H1 (cell line): ENCODE results near the gene RGS6. TPM values are rescaled to one million over a fixed set of nuclear protein-coding genes. Genes with fewer than 3 reads are reported as not detected.

Experiments
- CEBPB ChIP-seq: IDR thresholded peaks from 2 replicates; pipeline ENCODE4 v1.6.1; 2012; ENCODE audit warnings: low read depth, low read length
- FOSL1 ChIP-seq: IDR thresholded peaks from 2 replicates; pipeline ENCODE4 v1.6.1; 2011; ENCODE audit warnings: mild to moderate bottlenecking, low read depth, low read length, moderate library complexity; ENCODE audit not compliant: insufficient read depth
- GTF2F1 ChIP-seq: IDR thresholded peaks from 2 replicates; pipeline ENCODE4 v1.6.1; 2012; ENCODE audit warnings: low read depth, low read length, improper control_type of control experiment, borderline replicate concordance
- HDAC6 ChIP-seq: IDR thresholded peaks from one replicate; pipeline ENCODE4 v1.7.1; 2012; ENCODE audit warnings: low read depth, mild to moderate bottlenecking, inconsistent platforms, low read length, moderate library complexity
- JUND ChIP-seq: IDR thresholded peaks from 2 replicates; pipeline ENCODE4 v1.6.1; 2011; ENCODE audit warnings: mild to moderate bottlenecking, improper control_type of control experiment, low read length
- SP1 ChIP-seq: IDR thresholded peaks from 2 replicates; pipeline ENCODE4 v1.6.1; 2011; ENCODE audit warnings: low read depth, low read length
- TAF7 ChIP-seq: optimal IDR thresholded peaks from 2 replicates; pipeline ENCODE3; 2011; ENCODE audit warnings: low read depth, mild to moderate bottlenecking, inconsistent platforms, low read length, moderate library complexity, borderline replicate concordance
- TCF12 ChIP-seq: IDR thresholded peaks from 2 replicates; pipeline ENCODE4 v1.6.1; 2011; ENCODE audit warnings: low read depth, mild to moderate bottlenecking, low read length
- YY1 ChIP-seq: IDR thresholded peaks from 2 replicates; pipeline ENCODE4 v1.6.1; 2011; ENCODE audit warnings: low read depth, mild to moderate bottlenecking, low read length
- ZNF274 ChIP-seq: IDR thresholded peaks from 2 replicates; pipeline ENCODE4 v1.7.0; 2012; ENCODE audit warnings: low read length, borderline replicate concordance; ENCODE audit errors: extremely low read depth
- polyA plus RNA-seq, 7 experiments: library from polyadenylated mRNA; depleted of rRNA in 3 of 7; stranded (reverse) in 5 of 7; unstranded in 2 of 7; fragments of >200 nt in 5 of 7; fragments of 200-250 nt in 2 of 7; gene quantifications; 1 replicate in 5 of 7; 2 replicates in 1 of 7; 4 replicates in 1 of 7; pipeline versions ENCODE4 v1.2.1 to v1.2.3, GENCODE V29; 2011 to 2013; ENCODE audit warnings: missing spikeins in 2 of 7, mixed read lengths in 2 of 7
- total RNA-seq: library from RNA; stranded (reverse); fragmentation: NEBNext Ultra II Directional; extraction: Animal tissue kit (Norgen Biotek cat#: 25700); gene quantifications from 2 replicates; pipeline ENCODE4 v1.2.1, GENCODE V29; 2021

Gene RGS6
- total and polyA plus RNA-seq, 2 of the 8 experiments (the other 6 are each of a cell fraction or from before 2014, with no cell fraction given) = 0.26 to 1.1 TPM

DNA sequence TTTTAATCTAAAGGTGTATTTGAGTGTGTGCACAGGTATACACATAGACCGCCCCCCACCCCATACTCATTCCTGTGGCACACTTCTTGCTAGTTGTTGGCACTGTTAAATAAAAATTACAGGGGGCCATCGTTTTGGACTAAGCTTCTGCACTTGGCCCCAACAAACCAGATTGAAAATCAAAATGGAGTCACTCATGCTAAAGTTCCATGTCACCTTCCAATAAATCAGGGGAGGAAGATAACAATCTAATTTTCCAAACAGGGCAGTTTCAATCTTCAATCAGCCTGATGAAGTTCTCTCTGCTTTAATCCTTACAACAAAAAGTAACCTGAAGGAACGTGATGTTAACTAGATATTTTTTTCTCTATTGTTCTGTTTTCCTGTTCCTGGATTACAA lies 78.2 kb downstream of the RGS6 start (continued):
- TF ChIP-seq ZNF274 (no peak), SP1 (no peak), CEBPB (no peak), TCF12 (no peak), HDAC6 (no peak), FOSL1 (no peak), YY1 (no peak), GTF2F1 (no peak), TAF7 (no peak), JUND (no peak)
